Measurements from ENCODE around the gene ANKRD13D. TPM values are rescaled to one million over a fixed set of nuclear protein-coding genes. Genes with fewer than 3 reads are reported as not detected.
A peak's percentile ranks its signal among the peaks of the same experiment; 100 is the strongest.

The ANKRD13D gene
- total RNA-seq, 1 donor, result 29.8 TPM

GRCh38 chr11:67261946-67262681 is 27.0 kb upstream of the ANKRD13D start:
- no peak overlapping the region for H3K4me3 ChIP-seq (ENCODE audit: low read depth, low read length)
- no peak for DNase-seq (ENCODE audit: low read depth)
- no peak for TF ChIP-seq CTCF (IDR thresholded peaks at IDR 0.05; ENCODE audit: insufficient read depth, low read depth, low read length)

GRCh38 chr11:67262731-67263675 is 26.1 kb upstream of the ANKRD13D start:
- no peak overlapping the region for H3K4me3 ChIP-seq (ENCODE audit: low read depth, low read length)
- peak; percentile 85 for TF ChIP-seq CTCF (IDR thresholded peaks at IDR 0.05; ENCODE audit: insufficient read depth, low read depth, low read length)
- DNase-seq (ENCODE audit: low read depth), result peak; percentile 77

- DNase-seq (ENCODE audit: low read depth), result no peak
- H3K4me3 ChIP-seq (ENCODE audit: low read depth, low read length), result no peak overlapping the region
These were observed 24.8 kb upstream of the ANKRD13D start for GRCh38 chr11:67264260-67264659.

GRCh38 chr11:67264877-67265632 is 24.0 kb upstream of the ANKRD13D start:
- DNase-seq (ENCODE audit: low read depth), result no peak
- no peak overlapping the region for H3K4me3 ChIP-seq (ENCODE audit: low read depth, low read length)
- TF ChIP-seq CTCF (IDR thresholded peaks at IDR 0.05; ENCODE audit: insufficient read depth, low read depth, low read length), result no peak

More at GRCh38 chr11:67264260-67264659, 24.8 kb upstream of the ANKRD13D start:
- no peak for TF ChIP-seq CTCF (IDR thresholded peaks at IDR 0.05; ENCODE audit: insufficient read depth, low read depth, low read length)

GRCh38 chr11:67265633-67266448 is 23.3 kb upstream of the ANKRD13D start:
- TF ChIP-seq CTCF (IDR thresholded peaks at IDR 0.05; ENCODE audit: insufficient read depth, low read depth, low read length), result peak; percentile 67
- peak; percentile 53 for DNase-seq (ENCODE audit: low read depth)
- H3K4me3 ChIP-seq (ENCODE audit: low read depth, low read length), result peak overlapping the region; percentile 14

All from fibroblast of villous mesenchyme (primary cell).